ENCODE results near the gene CCDC142.

CCDC142 gene

DNA sequence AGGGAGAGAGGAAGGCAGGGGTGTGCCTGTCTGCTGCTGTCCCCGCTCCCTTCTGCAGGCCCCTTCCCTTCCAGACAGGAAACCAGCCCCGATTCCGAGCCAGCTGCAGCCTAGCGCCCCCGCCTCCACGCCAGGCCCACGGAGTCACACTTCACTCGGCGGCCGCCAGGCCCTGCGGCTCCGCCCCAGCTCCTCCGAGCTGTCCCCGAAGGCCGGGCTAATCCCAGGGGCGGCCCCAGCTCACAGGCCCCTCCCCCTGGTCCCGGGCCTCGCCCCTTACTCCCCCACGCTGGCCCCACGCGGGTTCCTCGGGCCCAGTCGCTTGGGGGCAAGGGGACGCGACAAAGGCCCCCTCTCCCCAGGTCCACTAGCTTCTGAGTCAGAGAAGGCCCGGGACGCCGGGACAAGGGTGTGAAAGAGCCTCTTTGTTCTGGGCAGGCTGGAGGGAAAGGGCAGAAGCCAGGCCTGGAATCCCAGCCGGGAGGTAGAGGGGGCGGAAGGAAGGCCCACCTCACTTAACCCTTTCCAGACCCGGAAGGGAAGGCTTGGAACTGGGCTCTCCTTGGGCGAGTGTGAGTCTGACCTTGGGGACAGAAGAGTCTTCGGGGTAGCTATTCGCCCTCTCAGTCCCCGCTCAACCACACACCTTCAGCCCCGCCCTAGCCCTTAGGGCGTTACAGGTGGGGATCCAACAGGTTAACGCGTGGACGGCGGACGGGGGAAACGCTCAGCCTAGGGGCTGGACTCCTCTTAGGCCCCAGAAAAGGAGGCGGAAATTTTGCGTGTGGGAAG, 42.2 kb downstream of the CCDC142 start:
- peak; percentile 81 for DNase-seq

- DNase-seq = no peak
These were observed 42.9 kb downstream of the CCDC142 start for GRCh38 chr2:74439803-74440377.

GRCh38 chr2:74439373-74439772, 43.4 kb downstream of the CCDC142 start:
- no peak for DNase-seq

GRCh38 chr2:74438248-74438647, 44.5 kb downstream of the CCDC142 start:
- DNase-seq = no peak

DNA sequence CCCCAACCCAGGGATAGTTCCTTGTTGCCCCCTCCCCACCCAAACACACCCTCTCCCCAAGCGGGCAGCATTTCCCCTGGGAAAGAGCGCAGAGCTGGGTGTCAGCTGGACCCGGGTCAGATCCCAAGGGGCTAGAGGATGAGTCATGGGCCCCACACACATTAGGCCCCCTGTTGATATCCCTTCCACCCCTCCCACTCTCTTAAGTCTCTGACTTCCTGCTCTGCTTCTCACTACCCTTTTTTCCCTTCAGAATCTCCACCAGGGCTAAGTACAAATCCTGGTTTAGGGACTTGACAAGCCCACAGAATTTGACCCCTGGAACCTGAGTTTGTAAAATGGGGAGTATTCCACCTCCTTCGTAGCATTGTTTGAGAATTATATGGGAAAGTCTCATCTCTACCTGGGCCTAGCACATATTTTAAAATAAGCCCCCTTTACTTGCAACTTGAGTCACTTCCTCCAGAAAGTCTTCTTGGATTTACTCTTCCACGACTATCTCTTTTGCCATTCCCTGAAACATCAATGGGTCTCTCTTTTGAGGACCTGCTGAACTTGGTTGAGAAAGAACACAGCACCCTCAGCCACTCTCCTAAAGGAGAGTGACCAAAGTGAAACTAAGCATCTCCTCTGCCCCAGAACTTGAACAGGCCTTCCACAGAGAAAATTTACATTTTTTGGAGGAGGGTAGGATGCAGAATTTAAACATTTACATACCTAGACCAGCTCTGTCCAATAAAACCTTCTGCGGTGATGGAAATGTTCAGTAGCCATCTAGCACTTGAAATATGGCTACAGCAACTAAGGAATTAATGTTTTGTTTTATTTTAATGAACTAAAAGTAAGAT, 45.7 kb downstream of the CCDC142 start:
- no peak for DNase-seq

DNA sequence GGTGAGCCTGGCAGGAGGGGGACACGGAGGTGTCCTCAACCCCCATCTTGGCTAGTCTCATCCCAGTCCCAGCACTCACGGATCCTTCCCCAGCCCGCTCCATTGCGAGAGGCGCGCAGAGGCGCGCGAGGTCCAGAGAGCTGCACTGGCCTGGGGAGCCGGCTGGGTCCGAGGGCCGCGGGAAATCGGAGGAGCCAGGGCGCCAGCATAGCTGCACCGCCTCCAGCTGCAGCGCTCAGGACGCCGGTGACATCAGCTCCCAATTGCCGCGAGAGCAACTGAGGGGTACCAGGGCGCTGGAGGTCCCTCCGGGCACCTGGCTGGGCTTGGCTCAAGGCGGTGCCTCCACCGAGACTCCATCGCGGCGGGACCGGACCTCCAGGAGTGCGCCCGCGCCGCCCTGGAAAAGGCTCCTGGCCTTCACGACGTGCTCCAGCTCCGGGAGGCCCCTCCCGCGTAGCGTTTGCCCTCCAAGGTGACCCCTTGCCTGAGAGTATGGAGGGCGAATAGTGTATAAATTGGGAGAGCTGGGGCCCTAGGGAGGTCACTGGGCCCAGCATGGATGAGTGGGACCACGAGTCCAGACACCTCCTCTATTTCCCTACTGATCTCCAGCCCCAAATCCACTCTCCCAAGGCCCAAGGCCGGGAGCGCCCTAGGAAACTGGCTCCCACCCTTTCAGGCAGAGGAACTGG, 46.5 kb downstream of the CCDC142 start:
- no peak for DNase-seq

GRCh38 chr2:74430502-74430901, 52.3 kb downstream of the CCDC142 start:
- no peak for DNase-seq

GRCh38 chr2:74429487-74430451, 53.0 kb downstream of the CCDC142 start:
- DNase-seq = no peak

- no peak for DNase-seq
These were observed 54.1 kb downstream of the CCDC142 start for GRCh38 chr2:74428675-74429074.

- DNase-seq = no peak
These were observed 55.2 kb downstream of the CCDC142 start for GRCh38 chr2:74427551-74427950.

- DNase-seq = no peak
These were observed 56.5 kb downstream of the CCDC142 start for GRCh38 chr2:74426181-74426758.

- no peak for DNase-seq
These were observed 57.3 kb downstream of the CCDC142 start for GRCh38 chr2:74425523-74425922.

- DNase-seq = no peak
These were observed 57.8 kb downstream of the CCDC142 start for GRCh38 chr2:74424995-74425406.

GRCh38 chr2:74424139-74424992, 58.4 kb downstream of the CCDC142 start:
- no peak for DNase-seq

Data from NCI-H2171 (cell line).